NCI-H187 treated with DMSO at 0.1 percent for 48 hours (cell line): ENCODE data around the gene TUT7.
"Not testable (repeated sequence)": the region's sequence is repeated elsewhere in the genome, so short reads cannot be mapped to it uniquely, and the experiment has no call there.

Experiments used
- DNase-seq: peaks from one replicate; lab custom pipeline; 2025; lab: John Stamatoyannopoulos, UW

TUT7 gene, protein sequence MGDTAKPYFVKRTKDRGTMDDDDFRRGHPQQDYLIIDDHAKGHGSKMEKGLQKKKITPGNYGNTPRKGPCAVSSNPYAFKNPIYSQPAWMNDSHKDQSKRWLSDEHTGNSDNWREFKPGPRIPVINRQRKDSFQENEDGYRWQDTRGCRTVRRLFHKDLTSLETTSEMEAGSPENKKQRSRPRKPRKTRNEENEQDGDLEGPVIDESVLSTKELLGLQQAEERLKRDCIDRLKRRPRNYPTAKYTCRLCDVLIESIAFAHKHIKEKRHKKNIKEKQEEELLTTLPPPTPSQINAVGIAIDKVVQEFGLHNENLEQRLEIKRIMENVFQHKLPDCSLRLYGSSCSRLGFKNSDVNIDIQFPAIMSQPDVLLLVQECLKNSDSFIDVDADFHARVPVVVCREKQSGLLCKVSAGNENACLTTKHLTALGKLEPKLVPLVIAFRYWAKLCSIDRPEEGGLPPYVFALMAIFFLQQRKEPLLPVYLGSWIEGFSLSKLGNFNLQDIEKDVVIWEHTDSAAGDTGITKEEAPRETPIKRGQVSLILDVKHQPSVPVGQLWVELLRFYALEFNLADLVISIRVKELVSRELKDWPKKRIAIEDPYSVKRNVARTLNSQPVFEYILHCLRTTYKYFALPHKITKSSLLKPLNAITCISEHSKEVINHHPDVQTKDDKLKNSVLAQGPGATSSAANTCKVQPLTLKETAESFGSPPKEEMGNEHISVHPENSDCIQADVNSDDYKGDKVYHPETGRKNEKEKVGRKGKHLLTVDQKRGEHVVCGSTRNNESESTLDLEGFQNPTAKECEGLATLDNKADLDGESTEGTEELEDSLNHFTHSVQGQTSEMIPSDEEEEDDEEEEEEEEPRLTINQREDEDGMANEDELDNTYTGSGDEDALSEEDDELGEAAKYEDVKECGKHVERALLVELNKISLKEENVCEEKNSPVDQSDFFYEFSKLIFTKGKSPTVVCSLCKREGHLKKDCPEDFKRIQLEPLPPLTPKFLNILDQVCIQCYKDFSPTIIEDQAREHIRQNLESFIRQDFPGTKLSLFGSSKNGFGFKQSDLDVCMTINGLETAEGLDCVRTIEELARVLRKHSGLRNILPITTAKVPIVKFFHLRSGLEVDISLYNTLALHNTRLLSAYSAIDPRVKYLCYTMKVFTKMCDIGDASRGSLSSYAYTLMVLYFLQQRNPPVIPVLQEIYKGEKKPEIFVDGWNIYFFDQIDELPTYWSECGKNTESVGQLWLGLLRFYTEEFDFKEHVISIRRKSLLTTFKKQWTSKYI (N-terminal part only)

DNA sequence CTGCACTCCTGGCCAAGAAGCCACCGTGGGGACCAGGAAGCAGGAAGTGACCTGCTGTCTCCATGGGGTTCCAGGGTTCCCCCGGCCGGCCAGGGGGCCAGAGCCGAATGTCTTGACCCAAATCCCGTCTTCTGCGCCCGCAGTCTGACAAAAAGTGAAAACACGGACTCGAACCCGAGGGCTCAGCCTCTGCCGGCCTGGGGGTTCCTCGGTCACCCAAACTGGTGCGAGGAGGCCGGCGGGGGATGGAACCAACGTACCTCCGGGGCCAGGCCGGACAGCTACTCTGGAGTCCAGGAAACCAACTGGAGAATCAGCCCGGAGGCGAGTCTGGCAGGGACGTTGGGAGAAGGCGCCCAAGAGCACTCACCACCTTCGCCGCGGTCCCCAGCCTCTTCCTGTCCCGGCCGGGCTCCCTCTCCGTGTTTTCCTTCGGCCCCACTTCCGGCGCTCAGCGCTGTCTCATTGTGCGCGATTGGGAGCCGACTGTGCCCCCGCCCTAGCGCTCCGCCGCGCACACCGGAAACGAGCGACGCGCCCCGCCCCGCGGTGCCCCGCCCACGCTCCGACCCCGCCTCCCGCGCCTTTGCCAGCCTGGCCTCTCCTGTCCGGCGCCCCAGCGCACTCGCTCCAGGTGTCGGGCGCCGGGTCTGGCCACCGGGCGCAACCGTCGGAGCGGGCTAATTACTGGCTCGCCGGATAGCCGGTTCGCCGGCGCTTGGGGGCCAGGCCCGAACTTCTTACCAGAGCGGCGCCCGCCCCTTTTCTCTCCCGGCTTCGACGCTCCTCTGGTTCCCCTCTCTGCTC lies at the start of gene TUT7:
TSS of gene TUT7 (minus strand) at position 400 of the 807 bp plus-strand sequence. CDS start 1,211 bp downstream, outside the sequence.
- DNase-seq: peak; percentile 58

DNA sequence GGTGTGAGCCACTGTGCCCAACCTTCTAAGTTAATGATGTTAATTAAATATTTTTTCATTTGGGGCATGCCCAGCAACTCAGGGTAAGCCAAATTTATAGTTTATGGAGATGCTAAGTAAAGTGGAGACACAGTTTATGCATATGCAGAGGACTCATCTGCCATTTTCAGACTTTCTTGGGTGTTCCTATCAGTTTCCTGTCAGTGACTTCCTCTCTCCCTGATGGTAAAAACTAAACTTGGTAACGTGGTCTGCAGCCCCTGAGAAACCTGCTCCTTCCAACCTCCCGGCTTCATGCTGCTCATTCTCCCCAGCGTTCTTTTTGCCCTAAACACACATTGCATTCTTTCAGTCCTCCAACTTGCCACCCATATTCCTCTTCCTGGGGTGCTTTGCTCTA lies 48.4 kb upstream of the TUT7 start:
- DNase-seq: no peak

DNA sequence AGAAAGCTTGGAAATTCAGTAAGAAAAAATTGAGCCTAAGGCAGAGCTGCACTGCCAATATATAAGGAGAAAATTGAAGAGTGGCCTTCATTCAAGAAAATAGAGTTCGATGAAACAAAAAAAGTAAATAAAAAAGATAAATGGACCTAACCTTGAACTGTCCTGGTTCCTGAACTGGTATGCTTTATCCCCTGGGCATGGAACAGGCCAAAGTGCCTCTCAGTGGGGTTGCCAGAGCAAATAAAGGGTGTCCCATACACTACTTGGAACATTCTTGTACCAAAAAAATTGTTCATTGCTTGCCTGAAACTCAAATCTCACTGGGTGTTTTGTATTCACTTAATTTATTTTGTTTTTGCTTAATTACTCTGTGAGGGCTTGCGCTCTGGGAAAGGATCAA lies 42.2 kb upstream of the TUT7 start:
- no peak for DNase-seq

DNA sequence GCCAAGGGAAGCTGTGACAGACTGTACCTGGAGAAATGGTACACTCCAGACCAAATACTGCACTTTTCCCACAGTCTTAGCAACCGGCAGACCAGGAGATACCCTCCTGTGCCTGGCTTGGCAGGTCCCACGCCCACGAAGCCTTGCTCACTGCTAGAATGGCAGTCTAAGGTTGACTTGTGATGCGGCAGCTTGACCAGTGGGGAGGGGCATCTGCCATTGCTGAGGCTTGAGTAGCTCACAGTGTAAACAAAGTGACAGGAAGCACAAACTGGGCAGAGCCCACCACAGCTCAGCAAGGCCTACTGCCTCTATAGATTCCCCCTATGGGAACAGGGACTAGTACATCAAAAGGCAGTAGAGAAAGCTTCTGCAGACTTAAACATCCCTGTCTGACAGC lies 36.0 kb upstream of the TUT7 start:
- not testable (repeated sequence) for DNase-seq

DNA sequence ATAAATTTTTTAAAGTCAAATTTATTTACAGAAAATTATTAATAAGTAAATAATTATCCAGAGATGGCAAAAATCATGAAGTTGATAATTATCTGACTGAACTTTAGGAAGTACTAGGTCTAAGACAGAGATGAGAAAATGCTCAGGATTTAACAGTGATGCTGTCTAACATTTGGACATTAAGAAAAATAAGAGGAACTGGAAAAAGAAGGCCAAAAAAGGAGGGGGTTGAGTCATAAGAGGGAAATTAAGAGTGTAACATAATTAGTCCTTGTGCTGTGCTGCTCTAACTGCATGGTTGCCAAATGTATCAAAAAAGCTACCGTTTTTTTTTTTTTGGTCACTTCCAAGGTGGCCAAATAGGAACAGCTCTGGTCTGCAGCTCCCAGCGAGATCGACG lies 35.4 kb upstream of the TUT7 start:
- no peak for DNase-seq

DNA sequence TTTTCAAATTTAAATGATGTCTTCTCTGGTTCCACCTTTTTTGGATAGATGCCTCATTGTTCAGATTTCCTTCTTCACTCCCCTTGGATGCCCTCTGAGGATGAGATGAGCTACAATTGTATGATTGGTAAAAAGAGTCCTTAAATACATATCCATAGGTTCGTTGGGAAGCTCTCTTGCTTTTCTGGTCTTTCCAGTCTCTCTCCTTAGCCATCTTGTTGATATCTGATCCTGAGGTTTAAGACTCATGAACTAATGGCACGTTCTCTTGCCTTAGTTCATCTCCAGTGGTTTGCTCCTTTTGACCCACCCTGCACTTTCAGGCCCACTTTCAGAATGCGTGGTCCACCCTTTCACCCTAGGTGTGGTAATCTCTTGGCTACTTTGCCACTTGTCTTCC lies 33.2 kb upstream of the TUT7 start:
- DNase-seq: no peak

DNA sequence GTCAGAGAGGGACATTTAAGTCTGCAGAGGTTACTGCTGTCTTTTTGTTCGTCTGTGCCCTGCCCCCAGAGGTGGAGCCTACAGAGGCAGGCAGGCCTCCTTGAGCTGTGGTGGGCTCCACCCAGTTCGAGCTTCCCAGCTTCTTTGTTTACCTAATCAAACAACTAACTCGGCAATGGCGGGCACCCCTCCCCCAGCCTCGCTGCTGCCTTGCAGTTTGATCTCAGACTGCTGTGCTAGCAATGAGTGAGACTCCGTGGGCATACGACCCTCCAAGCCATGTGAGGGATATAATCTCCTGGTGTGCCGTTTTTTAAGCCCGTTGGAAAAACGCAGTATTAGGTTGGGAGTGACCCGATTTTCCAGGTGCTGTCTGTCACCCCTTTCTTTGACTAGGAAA lies 28.8 kb upstream of the TUT7 start:
- not testable (repeated sequence) for DNase-seq

DNA sequence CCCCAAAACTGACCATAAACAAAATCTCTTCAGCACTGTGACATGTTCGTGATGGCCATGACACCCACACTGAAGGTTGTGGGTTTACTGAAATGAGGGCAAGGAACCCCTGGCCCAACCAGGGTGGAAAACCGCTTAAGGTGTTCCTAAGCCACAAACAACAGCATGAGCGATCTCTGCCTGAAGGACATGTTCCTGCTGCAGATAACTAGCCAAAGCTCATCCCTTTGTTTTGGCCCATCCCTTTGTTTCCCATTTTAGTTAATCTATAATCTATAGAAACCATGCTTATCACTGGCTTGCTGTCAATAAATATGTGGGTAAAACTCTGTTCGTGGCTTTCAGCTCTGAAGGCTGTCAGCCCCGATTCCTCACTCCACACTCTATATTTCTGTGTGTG lies 21.8 kb upstream of the TUT7 start:
- DNase-seq: no peak

DNA sequence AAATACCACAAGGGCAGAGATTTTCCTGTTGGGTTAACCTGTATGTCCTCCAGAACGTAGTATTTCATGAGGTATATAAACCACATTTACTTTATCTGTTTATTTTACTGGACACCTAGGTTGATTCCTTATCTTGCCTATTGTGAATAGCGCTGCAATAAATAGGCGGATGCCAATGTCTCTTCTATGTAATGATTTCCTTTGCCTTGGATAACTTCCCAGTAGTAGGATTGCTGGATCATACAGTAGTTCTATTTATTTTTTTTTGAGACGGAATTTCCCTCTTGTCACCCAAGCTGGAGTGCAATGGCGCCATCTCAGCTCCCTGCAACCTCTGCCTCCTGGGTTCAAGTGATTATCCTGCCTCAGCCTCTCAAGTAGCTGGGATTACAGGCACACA lies 15.6 kb upstream of the TUT7 start:
- no peak for DNase-seq

DNA sequence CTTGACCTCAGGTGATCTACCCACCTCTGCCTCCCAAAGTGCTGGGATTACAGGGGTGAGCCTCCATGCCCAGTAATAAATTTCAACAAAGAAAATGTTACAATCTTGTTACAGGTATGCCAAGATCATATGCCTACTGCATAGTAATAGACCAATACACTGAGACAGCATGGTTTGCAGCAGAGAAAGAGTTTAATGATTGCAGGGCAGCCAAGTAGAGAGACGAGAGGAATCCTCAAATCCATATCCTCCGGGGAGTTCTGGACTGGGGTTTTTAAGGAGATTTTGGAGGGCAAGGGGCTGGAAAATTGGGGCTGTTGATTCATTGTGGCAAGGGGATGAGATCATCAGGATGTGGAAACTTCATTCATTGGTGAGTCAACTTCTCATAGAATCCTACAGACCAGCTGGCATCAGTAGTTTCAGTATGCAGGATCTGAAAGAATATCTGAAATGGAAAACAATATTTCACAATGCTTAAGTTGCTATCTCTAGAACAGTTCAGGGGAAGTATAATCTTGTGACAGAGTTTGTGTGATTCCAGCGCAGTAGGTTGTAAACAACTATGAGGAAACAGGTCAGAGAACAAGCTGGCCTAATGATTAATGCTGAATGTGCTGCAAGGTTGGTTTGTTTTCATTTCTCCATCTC lies 14.8 kb upstream of the TUT7 start:
- DNase-seq: no peak

DNA sequence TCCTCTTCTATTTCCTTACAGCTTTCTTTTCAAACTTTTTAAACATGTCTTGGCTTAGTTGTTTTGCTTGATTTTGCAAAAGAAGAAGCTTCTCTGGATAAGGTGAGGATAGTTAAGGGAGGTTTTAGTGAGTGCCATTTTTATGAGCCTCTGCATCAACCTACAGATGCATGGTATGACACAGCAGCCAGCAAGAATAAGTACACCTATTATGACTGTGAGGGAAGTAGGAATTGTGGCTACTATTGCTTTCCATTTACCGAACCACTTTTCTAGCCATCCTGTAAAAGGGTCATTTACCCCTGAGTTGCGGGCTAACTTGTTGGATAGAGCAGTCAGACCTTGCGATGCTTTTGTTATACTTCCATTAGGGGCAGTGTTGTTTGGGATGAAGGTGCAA lies 7.0 kb upstream of the TUT7 start:
- DNase-seq: no peak

DNA sequence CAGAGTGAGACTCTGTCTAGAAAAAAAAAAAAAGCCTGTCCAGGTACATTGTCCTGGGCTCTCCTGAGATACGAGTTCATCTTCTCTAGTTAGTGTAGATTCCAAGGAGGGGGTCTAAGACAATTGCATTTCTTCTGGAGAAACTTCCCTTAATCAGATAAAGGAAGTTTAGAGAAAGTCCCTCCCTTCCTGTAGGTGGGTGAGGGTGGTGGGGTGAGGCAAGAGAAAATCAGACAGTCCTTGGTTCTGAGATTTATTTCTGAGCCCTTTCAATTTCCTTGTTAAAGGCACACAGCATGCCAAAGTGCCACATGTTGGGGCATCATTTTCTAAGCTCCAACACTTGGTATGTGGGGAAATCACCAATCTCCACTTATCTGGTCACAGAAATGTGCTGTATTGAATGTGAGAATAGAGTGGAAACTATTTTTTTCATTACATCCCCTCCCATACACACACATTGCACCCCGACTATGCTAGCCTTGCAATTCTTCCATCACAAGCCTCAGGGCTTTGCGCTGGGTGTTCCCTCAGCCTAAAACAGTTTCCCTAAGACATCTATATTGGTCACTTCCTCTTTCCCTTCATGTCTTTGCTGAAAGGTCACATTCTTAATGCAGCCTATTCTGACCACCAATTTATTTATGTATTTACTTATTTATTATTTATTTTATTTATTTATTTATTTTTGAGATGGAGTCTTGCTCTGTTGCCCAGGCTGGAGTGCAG lies 5.1 kb upstream of the TUT7 start:
- DNase-seq: no peak

DNA sequence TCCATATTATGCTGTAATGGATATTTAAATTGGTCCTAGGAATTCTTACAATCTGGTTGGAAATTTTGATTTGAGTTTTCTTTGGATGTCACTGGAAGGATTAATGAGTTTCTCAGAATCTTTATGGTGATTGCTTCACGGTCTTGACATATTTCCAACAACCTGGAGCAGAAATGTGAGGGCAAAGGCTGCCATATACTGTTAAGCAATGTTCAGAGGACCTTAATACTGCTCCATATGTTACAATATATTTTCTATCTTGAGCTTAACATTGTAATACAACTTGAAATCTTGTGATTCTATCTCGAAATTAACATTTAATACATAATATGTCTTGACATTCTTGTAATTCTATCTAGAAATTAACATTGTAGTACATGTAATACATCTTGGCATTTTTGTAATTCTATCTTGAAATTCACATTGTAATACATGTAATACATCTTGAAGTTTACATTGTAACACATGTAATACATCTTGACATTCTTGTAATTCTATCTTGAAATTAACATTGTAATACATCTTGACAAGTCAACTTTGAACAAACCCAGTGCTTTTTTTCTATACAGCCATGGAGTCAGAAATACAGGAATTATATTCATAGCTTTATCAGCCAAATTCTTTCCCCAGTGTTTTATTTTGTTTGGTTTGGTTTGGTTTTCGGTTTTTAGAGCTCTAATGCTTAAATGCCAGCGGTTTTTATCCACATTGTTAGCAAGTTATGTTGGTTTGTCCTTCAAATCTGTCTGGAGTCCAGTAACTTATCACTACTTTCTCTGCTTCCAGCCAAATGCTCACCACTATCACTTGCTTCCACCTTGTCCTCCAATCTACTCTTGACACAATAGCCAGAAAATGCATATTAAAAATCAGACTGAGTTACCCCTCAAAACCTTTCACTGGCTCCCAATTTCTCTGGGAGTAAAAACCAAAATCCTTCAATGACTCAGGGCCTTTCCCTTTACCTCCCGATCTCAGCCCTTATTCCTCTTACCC lies 3.0 kb upstream of the TUT7 start:
- no peak for DNase-seq

DNA sequence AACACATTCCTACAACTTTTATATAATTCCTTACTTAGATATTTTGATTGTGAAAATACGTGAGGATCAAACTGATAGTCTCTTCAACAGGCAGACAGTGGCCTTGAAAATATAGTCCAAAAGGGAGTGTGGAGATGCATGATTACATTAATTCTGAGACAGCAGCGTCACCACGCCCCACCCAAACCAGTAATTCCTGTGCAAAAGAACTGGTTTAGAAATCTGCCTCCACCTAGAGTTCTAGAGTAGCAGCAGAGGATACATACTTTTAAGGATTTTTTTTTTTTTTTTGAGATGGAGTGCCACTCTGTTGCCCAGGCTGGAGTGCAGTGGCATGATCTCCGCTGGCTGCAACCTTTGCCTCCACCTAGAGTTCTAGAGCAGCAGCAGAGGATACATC lies 1.6 kb upstream of the TUT7 start:
- no peak for DNase-seq

DNA sequence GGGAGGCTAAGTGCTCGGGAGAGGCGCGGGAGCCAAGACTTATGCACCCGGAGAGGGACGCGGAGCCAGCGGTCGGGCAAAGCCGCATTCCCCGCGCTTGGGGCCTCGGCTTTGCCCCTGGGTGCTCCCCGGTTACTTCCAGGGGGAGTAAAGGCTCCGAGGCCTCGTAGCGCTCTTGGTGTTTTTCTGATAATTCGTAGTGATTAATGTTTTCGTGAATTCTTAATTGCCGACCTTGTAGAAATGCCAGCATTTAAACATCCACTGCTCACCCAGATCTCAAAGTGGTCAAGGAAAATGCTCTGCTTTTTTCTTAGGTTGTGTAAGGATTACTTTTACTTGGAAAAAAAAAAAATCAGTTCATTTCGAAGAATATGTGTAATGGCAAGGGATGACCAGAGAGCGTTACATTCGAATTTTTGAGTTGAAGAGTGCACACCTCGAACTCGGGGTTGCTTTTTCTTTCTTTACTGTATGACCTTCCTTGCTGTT lies 654 bp upstream of the TUT7 start:
- DNase-seq: no peak

DNA sequence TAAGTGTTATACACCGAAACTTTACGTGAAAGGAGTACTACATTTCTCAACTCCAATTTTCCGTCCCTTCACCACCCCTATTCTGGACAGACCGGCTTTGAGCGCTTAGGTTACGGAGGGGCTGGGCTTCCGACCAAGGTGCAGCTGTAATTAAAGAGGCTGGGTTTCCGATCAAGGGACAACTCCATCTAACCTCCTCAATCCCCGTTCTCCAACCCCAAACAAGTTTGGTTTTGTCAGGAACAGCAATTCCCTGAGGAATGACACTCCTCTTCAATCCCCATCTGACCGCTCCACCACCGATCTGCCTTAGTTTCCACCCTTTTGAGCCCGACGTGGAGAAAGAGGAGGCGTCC lies 577 bp downstream of the TUT7 start:
- no peak for DNase-seq

DNA sequence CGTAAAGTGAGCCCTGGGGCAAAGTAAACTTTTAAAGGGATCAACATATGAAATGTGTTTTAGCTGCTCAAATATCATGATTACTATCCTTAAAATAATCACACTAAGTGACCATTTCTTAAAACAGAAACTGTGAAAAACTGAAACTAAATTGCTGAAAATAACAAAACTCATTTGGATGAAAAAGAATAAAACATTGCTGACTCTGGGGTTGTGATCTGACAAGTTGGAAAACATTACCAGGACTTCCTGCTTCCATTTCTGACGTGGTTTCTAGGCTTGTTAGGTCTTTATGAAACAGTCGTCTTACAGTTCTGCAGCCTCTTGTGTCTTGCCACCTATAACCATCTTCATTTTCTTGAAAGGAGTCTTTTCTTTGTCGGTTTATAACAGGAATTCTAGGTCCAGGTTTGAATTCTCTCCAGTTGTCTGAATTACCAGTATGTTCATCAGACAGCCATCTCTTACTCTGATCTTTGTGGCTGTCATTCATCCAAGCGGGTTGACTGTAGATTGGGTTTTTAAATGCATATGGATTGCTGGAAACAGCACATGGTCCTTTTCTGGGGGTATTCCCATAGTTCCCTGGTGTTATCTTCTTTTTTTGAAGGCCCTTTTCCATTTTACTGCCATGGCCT lies 1.7 kb downstream of the TUT7 start:
- DNase-seq: no peak

DNA sequence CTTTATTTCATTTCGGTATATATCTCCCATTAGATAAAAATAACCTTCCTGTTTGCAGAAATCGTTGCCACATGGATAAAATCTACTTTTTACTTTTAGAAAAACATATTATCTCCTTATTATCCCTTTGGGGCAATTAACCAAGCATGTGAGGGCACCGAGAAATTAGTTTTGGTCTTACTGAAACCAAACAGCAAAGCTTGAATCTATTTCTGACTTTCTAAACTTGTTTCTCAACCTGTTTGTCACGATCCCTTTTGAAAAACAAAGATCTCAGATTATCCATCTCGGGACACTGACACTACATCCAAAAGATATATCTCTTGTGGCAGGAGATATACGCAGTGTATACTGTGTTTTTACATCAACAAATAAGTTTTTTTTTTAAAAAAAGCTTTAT lies 2.3 kb downstream of the TUT7 start:
- no peak for DNase-seq
